KBM-7 (cell line): ENCODE data around the gene NUPR1.
"Not testable (repeated sequence)": the region's sequence is repeated elsewhere in the genome, so short reads cannot be mapped to it uniquely, and the experiment has no call there.

Experiments
- DNase-seq: peaks from one replicate; pipeline ENCODE4 v3.0.0-alpha.2; 2015
- in situ Hi-C: fragments of 300-500 bp; cut with MboI; formaldehyde crosslinking; loops from 2 replicates; pipeline ENCODE4 v1.14.3; 2020; ENCODE audit warnings: low sequenced_read_pairs, low pct_unique_long_range_greater_than_20kb, mixed read lengths

The NUPR1 gene, protein sequence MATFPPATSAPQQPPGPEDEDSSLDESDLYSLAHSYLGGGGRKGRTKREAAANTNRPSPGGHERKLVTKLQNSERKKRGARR

DNA sequence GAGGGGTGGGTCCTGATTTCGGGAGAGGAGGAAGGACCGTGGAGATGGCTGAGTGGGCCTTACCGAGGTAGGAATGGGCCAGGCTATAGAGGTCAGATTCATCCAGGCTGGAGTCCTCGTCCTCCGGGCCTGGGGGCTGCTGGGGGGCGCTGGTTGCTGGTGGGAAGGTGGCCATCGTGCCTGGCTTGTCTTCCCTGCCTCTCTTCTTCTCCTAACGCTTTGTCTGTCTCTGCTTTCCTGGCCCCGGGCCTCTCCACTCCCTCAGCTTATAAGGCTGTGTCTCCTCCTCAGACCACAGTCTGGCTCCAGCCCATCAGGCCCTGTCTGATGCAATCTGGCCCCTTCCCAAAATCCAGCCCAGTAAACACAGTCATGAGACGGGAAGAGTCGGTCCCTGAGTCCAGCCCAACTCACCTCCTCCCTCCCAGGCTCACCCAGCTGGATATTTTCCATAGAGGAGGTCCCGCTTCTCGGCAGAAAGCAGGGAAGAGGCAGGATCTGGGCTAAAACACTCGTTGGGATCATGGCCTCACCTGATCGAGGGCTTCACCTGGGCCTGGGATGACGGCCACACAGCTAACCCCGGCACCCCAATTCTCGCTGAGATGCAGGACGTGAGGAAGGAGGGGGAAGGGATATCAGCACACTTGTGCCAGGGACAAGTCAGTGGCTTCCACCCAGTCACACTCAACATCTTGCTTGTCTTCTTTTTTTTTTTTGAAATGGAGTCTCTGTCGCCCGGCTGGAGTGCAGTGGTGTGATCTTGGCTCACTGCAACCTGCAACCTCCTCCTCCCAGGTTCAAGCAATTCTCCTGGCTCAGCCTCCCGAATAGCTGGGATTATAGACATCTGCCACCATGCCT, at the start of gene NUPR1:
TSS of gene NUPR1 (minus strand) at position 242 of the 864 bp plus-strand sequence. CDS start at position 175, 67 bp downstream.
- DNase-seq = no peak
- in situ Hi-C loops = loop anchor here (25.0 kb wide), 1 partner anchor 398 kb away; the partner anchor contains the start of genes CD19 and RABEP2

DNA sequence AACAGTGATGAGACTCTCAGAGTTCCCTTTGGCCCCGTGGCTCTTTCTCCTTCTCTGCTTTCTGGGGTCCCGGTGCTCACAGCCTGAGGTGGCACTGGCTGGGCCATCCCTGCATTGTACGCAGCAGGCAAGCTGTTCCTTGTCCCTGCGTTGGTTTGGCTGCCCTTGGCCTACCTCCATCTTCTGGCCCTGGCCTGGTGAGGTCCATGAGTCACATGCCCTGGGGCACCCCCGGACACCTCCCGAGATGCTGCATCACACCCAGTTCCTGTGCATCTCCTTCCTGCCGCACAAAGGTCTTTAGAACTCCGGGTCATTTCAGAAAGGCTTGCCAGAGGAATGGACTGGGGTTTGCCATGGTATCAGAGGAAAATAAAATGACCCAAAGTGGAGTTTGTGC, 48.6 kb upstream of the NUPR1 start:
- DNase-seq = no peak
- in situ Hi-C loops = no loop called here

DNA sequence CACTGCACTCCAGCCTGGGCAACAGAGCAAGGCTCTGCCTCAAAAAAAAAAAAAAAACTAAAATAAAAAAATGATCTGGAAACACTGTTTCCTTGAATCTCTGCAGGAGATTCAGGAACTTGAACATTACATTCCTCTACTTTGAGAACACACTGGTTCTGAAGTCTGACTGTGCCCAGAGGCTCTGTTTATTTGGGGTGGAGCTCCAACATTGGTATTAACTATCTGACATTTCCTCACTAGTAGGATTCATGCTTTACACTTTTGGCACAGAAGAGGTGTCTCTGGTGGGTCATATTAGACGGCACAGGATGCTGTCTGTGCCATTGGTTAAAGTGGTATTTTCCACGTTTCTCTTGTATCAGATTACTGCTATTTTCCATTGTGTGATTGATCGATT, 47.7 kb upstream of the NUPR1 start:
- DNase-seq = no peak
- in situ Hi-C loops = no loop called here

DNA sequence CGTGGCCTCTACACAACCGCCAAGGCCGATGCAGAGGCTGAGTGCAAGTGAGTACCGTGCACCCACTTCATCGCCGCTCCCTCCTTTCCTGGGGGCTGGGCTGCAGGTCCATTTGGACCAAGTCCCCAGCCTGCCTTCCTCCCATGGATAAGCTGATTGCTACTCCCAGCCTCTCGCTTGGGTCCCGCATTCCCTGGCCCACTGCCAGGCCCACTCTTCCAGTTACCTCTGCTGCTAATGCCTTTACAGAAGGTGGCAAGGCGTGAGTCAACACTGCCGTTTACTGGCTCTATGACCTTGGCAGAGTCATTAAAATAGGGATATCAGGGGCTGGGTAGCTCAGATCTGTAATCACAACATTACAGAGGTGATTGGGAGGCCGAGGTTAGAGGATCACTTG, 46.9 kb upstream of the NUPR1 start:
- in situ Hi-C loops = no loop called here
- DNase-seq = no peak

DNA sequence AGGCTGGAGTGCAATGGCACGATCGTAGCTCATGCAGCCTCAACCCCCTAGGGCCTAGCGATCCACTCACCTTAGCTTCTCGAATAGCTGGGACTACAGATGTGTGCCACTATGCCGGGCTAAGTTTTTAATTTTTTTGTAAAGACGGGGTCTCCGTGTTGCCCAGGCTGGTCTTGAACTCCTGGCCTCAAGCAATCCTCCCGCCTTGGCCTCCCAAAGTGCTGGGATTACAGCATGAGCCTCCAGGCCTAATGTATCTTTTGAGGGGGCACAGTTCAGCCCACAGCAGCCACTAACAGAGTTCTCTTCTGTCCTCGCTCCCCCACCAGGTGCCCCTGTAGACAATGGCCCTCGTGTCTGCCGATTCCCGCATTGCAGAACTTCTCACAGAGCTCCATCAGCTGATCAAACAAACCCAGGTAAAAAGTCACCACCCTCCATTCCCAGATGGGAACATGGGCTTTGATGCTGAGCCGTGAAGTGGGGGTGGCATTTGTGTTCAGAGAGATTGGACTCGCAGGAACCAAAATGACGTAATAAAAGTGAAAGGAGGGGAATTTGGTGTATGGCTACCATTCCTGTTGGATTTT, 42.0 kb upstream of the NUPR1 start:
- in situ Hi-C loops = no loop called here
- no peak for DNase-seq

DNA sequence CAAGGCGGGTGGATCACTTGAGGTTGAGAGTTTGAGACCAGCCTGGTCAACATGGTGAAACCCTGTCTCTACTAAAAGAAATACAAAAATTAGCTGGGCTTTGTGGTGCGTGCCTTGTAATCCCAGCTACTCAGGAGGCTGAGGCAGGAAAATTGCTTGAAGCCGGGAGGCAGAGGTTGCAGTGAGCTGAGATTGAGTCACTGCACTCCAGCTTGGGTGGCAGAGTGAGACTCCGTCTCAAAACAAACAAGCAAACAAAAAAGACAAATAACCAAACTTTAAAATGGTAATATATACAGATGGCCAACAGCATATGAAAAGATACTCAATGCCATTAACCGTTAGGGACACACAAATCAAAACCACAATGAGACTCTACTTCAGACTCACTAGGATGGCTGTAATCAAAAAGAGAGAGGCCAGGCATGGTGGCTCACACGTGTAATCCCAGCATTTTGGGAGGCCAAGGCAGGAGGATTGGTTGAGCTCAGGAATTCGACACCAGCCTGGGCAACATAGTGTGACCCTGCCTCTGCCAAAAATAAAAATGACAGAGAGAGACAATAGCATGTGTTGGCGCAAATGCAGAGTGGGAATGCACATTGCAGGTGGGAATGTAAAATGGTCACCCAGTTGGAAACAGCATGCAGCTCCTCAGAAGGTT, 36.8 kb upstream of the NUPR1 start:
- DNase-seq = no peak
- in situ Hi-C loops = no loop called here

DNA sequence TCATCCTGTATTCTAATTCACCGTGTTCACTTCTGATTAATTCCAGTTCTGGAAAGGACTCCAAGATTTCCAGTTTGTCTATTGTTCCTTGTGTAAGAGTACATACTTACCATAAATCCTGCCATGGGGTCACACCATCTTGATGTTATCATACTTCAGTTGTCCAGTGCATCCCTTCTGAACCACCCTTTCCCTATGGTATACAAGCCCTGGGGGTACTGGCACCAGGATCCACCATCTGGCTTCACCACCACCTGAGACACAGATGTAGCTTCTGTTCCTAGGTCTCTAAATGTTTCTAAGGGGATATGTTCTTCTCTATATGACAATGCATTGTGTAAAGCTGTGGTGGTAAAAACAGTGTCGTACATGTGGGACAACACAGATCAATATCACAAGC, 36.2 kb upstream of the NUPR1 start:
- in situ Hi-C loops = no loop called here
- no peak for DNase-seq

DNA sequence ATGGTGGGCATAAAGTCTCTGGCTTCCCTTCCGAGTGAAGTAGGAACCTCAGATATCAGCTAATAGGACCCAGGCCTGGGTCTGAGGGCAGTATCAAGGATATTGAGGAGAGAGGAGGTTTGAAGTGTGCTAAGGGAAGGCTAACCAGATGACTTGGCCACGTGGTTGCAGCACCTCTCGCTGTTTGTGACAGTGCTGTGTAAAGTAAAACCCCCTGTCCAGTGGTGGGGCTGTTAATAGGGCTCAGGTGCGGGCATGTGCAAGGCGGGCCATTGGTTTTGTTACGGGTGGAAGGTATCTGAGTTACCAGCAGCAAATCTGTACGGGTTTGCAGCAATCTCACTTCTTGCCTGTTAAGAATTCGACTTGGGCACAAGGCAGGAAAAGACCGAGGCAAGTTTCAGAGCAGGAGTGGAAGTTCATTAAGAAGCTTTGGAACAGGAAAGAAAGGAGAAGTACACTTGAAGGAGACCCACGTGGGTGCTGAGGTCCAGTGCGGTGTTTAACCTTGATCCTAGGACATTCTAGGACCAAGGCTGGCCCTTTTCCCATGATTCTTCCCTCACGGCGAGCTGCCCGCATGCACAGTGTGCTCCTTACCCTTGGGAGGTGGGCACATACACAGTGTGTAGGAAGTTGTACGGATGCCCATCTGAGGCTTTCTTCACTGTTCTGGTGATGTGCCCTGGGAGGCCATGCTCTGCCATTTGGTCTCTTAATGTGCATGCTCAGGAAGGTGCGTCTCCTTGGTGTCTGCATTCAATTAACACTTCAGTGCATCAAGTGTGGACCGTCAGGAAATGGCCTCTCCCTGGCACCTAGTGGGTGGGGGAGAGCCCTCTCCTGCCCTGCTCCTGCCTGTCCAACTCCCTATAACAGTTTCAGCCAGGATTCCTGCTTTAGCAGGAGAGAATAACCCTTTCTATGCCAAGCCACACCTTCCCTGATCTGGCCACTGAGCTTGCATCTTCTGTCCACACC, 35.3 kb upstream of the NUPR1 start:
- in situ Hi-C loops = no loop called here
- no peak for DNase-seq

DNA sequence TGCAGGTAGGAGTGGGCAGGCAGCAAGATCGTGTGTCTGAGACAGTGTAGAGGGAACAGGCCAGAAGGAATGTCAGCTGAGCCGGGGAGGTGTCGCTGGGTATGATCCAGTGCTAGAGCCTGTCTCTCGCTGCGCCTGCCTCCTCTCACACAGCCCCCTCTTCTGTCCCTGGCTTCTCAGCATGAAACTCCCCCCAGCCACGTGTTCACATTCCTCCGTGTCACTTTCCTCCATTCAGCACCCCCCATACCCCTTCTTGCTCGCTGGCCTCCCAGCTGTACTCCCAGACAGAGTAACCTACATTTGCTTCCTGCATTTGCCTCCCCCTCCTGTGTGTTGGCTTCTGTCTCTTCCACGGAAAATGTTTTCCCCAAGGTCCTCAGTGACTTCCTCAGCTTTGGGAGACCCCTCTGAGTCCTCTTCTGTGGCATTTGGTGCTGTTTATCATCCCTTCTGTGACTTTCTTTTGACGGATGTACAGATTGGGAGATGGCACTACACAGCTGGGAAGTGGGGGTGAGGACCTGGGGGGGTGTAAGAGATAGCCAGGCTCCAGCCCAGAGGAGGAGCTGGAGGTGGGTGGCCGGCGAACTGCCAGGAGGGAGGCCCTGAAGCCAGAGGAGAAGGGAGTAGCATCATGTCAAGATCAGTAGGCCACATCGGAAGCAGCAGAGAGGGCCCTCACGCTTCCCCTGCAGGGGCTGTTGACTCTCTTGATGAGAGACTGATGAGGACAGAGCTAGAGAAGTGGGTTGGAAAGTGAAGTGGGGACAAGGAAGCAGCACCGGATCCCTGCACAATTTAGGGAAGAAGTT, 34.1 kb upstream of the NUPR1 start:
- DNase-seq = no peak
- in situ Hi-C loops = no loop called here

DNA sequence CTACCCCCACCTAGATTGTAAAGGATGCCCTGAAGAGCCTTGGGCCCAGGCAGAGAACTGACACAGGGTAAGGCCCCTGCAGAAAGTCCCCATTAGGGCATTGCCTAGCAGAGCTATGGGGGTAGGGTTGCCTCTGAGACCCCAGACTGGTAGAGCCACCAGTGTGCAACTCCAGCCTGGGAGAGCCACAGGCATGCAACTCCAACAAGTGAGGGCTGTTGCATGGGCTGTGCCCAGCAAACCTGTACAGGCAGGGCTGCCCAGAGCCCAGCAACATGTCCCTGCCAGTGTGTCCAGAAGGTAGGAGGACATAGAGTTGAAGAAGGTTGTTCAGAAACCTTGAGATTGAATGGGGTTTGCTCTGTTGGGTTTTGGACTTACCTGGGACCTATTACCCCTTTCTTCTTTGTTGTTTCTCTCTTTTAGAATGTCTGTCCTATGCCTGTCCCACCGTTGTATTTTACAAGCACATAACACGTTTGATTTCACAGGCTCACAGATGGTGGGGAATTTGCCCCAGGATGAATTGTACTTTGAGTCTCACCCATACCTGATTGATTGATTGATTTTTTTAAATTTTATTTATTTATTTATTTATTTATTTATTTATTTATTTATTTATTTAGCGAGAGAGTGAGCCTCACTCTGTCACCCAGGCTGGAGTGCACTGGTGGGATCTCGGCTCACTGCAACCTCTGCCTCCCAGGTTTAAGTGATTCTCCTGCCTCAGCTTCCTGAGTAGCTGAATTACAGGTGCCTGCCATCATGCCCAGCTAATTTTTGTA, 31.4 kb upstream of the NUPR1 start:
- in situ Hi-C loops = no loop called here

DNA sequence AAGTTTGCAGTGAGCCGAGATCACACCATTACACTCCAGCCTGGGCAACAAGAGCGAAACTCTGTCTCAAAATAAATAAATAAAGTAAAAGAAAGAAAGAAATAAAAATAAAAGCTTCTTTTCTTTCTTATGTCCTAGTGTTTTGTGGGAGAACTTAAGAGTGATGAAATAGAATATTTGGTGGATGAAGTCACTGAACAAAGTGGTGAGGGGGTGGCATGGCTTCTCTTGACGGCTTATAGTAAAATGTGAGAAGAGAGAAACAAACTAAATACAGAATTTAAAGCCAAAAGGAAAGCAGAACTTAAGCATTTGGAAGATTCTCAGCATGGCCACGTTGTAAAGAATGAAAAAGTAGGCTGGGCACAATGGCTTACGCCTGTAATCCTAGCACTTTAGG, 30.2 kb upstream of the NUPR1 start:
- no peak for DNase-seq
- in situ Hi-C loops = no loop called here

More for the DNA sequence above, 31.4 kb upstream of the NUPR1 start:
- DNase-seq = no peak

DNA sequence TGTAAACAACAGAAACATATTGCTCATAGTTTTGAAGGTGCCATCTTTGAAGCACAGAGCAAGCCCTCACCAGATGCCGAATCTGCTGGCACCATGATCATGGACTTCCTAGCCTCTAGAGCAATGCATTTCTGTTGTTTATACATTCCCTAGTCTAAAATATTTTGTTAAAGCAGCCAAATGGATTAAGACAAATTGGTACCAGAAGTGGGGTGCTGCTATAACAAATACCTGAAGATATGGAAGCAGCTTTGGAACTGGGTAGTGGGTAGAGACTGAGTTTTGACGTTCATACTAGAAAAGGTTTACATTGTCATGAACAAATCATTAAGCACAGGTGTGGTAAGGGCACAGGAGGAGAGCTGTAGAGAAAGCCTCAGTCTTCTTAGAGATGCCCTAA, 28.5 kb upstream of the NUPR1 start:
- in situ Hi-C loops = no loop called here
- no peak for DNase-seq

DNA sequence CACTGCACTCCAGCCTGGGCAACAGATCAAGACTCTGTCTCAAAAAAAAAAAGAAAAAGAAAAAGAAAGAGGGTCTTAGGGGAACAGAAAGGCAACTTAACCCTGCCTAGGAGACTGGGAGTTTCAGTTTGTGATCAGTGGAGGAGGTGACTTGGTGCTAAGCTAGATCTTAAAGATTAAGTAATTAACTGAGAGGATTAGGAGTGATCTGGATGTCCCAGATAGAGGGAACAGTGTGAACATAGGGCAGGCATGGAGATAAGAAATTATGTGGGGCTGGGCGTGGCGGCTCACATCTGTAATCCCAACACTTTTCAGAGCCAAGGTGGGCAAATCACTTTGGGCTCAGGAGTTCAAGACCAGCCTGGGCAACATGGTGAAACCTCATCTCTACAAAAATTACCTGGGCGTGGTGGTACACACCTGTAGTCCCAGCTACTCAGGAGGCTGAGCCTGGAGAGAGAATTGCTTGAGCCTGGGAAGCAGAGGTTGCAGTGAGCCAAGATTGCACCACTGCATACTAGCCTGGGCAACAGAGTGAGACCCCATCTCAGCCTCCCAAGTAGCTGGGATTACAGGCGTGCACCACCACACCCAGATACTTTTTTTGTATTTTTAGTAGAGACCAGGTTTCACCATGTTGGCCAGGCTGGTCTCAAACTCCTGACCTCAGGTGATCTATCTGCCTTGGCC, 27.6 kb upstream of the NUPR1 start:
- in situ Hi-C loops, DNase-seq: not testable (repeated sequence)

DNA sequence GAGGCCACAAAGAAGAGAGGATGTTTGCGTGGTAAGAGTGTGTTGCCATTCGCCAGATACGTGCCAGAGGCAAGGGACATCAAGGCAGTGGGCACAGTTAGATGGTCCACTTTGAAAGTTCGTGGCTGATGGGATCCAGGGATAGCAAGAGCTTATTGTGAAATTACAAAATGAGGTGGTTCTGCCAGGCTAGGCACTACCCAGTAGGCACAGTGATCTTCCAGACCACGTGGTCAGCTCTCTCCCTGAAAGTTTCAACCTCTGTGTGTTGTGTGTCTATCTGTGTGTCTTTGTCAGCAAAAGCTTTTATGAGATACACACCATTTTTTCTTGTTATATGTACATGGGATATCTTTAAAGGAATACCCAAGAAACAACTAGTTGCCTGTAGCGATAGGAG, 24.4 kb upstream of the NUPR1 start:
- in situ Hi-C loops = no loop called here
- no peak for DNase-seq

DNA sequence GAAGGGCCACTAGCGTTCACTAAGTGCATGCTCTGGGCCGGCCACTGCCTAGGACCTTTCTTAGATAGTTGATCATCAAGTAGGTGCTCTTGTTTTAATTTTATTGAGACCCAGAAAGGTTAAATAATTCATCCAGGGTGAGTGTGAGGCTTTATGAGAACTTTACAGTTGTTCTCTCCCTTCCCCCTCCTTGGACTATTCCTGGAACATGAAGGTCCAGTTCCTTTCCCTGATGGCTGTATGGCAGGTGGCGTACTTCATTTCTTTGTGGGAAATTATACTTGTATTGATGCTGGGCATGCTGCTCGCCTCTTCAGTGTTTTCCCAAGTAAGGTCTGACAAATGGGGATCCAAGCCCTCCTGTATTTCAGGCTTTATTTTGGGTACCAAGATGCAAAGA, 23.4 kb upstream of the NUPR1 start:
- in situ Hi-C loops = no loop called here
- DNase-seq = no peak

DNA sequence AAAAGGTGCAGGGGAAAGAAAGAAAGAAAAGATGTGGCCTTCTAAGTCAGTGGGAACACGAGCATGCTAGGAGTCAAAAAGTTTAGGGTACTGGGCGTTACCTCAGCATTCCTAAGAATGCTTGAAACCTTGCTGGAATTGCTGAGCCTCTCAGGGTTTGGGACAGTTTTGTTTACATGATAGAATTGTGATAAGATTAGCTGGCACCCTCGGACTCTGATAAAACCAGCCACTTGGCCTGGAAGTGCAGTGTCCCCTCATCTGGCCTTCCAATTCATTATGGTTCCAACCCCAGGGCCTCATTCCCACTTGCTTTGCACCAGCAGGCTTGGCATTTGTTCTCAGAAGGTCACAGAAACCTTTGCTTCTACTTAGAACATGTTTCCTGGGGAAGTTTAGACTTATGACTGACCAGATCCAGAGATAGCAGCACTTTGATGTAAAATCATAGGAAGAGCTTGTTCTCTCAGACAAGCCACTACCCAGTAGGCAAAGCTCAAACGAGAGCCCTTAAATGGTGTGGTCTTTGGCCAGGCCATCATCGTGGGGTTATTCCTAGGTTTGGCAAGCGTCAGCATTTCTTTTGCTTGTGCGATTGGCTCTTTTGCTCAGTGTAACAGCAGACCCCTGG, 22.9 kb upstream of the NUPR1 start:
- in situ Hi-C loops = no loop called here
- no peak for DNase-seq
